Sigmoid colon (tissue), 4 donors: ENCODE results near the gene NAT14.

Experiments used
- CTCF ChIP-seq, 4 experiments: fragments of 450-650 bp in 3 of 4; fragments of 200-600 bp in 1 of 4; IDR thresholded peaks; one replicate each; pipeline ENCODE4 v1.5.1; 2016 to 2019; ENCODE audit warnings: antibody characterized with exemption in 4 of 4, mild to moderate bottlenecking in 3 of 4, moderate library complexity in 2 of 4
- POLR2A ChIP-seq, 2 donors: fragments of 450-650 bp; IDR thresholded peaks; one replicate each; pipeline ENCODE4 v1.6.1; 2016; ENCODE audit warnings: antibody characterized with exemption in 2 of 2, mild to moderate bottlenecking in 2 of 2, moderate library complexity in 2 of 2
- POLR2AphosphoS5 ChIP-seq, 4 donors: sonication (generic); formaldehyde crosslinking; IDR thresholded peaks; one replicate each; pipeline ENCODE4 v1.6.1; 2017; ENCODE audit warnings: antibody characterized with exemption in 4 of 4

- TF ChIP-seq CTCF (IDR thresholded peaks at IDR 0.05) = no peak
- peak in 1 of 2 donors; percentile 20 for TF ChIP-seq POLR2A (IDR thresholded peaks at IDR 0.05)
- peak in 3 of 4 donors; percentile 24 to 68 (median 59) for TF ChIP-seq POLR2AphosphoS5 (IDR thresholded peaks at IDR 0.05)
These were observed 9.3 kb downstream of the NAT14 start for GRCh38 chr19:55494172-55494761.
